K562 (cell line): ENCODE data around the gene KCNH2. TPM values are rescaled to one million over a fixed set of nuclear protein-coding genes. Genes with fewer than 3 reads are reported as not detected.

Source experiments
- CBX3 ChIP-seq, 2 experiments: IDR thresholded peaks; 1 replicate in 1 of 2; 2 replicates in 1 of 2; pipeline ENCODE4 v1.6.1; 2012; ENCODE audit warnings: inconsistent platforms in 2 of 2, low read length in 2 of 2, borderline replicate concordance in 1 of 2, control low read depth in 1 of 2
- PHF21A ChIP-seq: fragments of 450-650 bp; IDR thresholded peaks from 2 replicates; pipeline ENCODE4 v1.6.1; 2017; ENCODE audit warnings: low read depth, borderline replicate concordance
- ZNF165 ChIP-seq: fragments of 250-450 bp; sonication (Bioruptor Pico); IDR thresholded peaks from 2 replicates; pipeline ENCODE4 v1.4.0; 2020; ENCODE audit warnings: borderline replicate concordance
- polyA plus RNA-seq, 8 experiments: library from polyadenylated mRNA; depleted of rRNA in 4 of 8; stranded (reverse) in 5 of 8; unstranded in 3 of 8; fragments of >200 nt; fragmentation: Nextera tagmentation in 2 of 8; fragmentation: Illumina TruSeq in 1 of 8; extraction: Ambion mirVana in 2 of 8; extraction: Trizol in 1 of 8; gene quantifications; 2 replicates each; pipeline versions ENCODE4 v1.2.1 to v1.2.3, GENCODE V29; 2011 to 2014; ENCODE audit warnings: inconsistent platforms in 1 of 8, missing spikeins in 1 of 8
- total RNA-seq, 7 experiments: library from RNA; depleted of rRNA in 6 of 7; stranded (reverse); fragments of >200 nt in 6 of 7; fragmentation: Illumina TruSeq in 2 of 7; extraction: Trizol in 2 of 7; gene quantifications; 2 replicates each; pipeline versions ENCODE4 v1.2.1 to v1.2.3, GENCODE V29; 2011 to 2021; ENCODE audit warnings: low replicate concordance in 1 of 7
- TF ChIP-seq, protein P1 (sequence below): fragments of 200-800 bp; sonication (Bioruptor generic); IDR thresholded peaks from 2 replicates; pipeline ENCODE4 v1.6.1; 2017; ENCODE audit warnings: missing genetic modification characterization, missing compliant biosample characterization
- TF ChIP-seq, protein P2 (sequence below): fragments of 450-650 bp; formaldehyde crosslinking; conservative IDR thresholded peaks from 2 replicates; pipeline ENCODE4 v1.4.0; 2022; ENCODE audit warnings: mild to moderate bottlenecking, missing genetic modification characterization
- TF ChIP-seq, protein P3 (sequence below), 2 experiments: fragments of 450-650 bp in 1 of 2; sonication (generic) in 1 of 2; formaldehyde crosslinking in 1 of 2; IDR thresholded peaks; 2 replicates each; pipeline versions ENCODE4 v1.7.1 to v1.9.0; 2016 to 2022; ENCODE audit warnings: inconsistent platforms in 1 of 2, mild to moderate bottlenecking in 1 of 2, missing genetic modification reagents in 1 of 2

KCNH2 gene
- total and polyA plus RNA-seq, 9 of the 15 experiments (the other 6 are each of a cell fraction or from before 2014, with no cell fraction given), result 18.1 to 368 (median 218) TPM

DNA sequence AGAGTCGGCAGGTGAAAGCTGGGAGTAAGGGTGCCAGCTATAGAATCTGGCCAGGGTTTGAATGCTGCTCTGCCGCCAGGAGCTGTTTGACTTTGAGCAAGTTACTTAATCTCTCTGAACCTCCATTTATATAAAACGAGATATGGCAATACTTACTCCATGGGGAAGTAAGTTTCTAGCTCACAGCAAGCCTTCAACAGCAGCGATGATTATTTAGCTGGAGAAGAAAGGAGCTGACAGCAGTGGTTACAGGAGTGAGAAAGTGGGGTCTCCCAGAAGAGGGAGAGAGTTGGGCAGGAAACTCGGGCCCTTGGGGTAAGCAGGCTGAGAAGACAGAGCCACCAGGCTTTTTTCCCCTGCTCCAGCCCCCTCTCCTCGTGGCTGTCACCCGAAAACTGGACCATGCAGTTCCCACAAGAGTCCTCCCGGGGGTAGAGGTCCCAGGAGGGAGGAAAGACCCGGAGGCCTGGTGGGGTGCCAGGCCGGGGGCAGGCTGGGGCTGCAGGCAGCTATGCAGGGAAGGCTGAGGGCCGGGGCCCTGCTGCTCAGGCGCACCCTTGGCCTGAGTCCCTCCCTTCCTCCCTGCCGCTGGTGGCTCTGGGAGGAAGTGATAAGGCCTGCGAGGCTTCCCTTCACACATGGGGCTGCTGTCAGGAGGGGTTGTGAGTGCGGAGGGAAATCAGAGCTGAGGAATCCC is 16.2 kb upstream of the KCNH2 start (continued):
- peak in 1 of 2 experiments; percentile 97; a peak in 2 of 3 replicates for TF ChIP-seq CBX3 (IDR thresholded peaks at IDR 0.05; ENCODE audit: borderline replicate concordance in 1 of 2, low read length in 2 of 2)
- TF ChIP-seq, protein P1, sequence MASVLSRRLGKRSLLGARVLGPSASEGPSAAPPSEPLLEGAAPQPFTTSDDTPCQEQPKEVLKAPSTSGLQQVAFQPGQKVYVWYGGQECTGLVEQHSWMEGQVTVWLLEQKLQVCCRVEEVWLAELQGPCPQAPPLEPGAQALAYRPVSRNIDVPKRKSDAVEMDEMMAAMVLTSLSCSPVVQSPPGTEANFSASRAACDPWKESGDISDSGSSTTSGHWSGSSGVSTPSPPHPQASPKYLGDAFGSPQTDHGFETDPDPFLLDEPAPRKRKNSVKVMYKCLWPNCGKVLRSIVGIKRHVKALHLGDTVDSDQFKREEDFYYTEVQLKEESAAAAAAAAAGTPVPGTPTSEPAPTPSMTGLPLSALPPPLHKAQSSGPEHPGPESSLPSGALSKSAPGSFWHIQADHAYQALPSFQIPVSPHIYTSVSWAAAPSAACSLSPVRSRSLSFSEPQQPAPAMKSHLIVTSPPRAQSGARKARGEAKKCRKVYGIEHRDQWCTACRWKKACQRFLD (CRISPR knock-in tag), result peak; percentile 96
- peak; percentile 100 for TF ChIP-seq PHF21A
- TF ChIP-seq, protein P2, sequence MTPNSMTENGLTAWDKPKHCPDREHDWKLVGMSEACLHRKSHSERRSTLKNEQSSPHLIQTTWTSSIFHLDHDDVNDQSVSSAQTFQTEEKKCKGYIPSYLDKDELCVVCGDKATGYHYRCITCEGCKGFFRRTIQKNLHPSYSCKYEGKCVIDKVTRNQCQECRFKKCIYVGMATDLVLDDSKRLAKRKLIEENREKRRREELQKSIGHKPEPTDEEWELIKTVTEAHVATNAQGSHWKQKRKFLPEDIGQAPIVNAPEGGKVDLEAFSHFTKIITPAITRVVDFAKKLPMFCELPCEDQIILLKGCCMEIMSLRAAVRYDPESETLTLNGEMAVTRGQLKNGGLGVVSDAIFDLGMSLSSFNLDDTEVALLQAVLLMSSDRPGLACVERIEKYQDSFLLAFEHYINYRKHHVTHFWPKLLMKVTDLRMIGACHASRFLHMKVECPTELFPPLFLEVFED (CRISPR knock-in tag), result peak; percentile 39; the same call in 1 of the 2 replicates
- TF ChIP-seq, protein P3, sequence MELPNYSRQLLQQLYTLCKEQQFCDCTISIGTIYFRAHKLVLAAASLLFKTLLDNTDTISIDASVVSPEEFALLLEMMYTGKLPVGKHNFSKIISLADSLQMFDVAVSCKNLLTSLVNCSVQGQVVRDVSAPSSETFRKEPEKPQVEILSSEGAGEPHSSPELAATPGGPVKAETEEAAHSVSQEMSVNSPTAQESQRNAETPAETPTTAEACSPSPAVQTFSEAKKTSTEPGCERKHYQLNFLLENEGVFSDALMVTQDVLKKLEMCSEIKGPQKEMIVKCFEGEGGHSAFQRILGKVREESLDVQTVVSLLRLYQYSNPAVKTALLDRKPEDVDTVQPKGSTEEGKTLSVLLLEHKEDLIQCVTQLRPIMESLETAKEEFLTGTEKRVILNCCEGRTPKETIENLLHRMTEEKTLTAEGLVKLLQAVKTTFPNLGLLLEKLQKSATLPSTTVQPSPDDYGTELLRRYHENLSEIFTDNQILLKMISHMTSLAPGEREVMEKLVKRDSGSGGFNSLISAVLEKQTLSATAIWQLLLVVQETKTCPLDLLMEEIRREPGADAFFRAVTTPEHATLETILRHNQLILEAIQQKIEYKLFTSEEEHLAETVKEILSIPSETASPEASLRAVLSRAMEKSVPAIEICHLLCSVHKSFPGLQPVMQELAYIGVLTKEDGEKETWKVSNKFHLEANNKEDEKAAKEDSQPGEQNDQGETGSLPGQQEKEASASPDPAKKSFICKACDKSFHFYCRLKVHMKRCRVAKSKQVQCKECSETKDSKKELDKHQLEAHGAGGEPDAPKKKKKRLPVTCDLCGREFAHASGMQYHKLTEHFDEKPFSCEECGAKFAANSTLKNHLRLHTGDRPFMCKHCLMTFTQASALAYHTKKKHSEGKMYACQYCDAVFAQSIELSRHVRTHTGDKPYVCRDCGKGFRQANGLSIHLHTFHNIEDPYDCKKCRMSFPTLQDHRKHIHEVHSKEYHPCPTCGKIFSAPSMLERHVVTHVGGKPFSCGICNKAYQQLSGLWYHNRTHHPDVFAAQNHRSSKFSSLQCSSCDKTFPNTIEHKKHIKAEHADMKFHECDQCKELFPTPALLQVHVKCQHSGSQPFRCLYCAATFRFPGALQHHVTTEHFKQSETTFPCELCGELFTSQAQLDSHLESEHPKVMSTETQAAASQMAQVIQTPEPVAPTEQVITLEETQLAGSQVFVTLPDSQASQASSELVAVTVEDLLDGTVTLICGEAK (IDR thresholded peaks at IDR 0.05), result peak; percentile 49; the same call in 1 of the 2 replicates
- TF ChIP-seq, protein P3 (CRISPR knock-in tag; IDR thresholded peaks at IDR 0.05), result no peak
- TF ChIP-seq ZNF165, result no peak; the same call in 1 of the 2 replicates
